Smooth muscle cell (in vitro differentiated cells): ENCODE data around the gene TRIM41. TPM values are rescaled to one million over a fixed set of nuclear protein-coding genes. Genes with fewer than 3 reads are reported as not detected.

Source experiments
- DNase-seq: peaks from one replicate; lab custom pipeline; 2025; ENCODE audit not compliant: unreplicated experiment; lab: John Stamatoyannopoulos, UW
- H2AFZ ChIP-seq: fragments of 200-600 bp; sonication (generic); 2 replicates; pipeline ENCODE4 v1.6.0; 2016; ENCODE audit warnings: antibody characterized with exemption, low read depth, mild to moderate bottlenecking
- H3F3A ChIP-seq: fragments of 200-600 bp; sonication (generic); 2 replicates; pipeline ENCODE4 v1.6.0; 2017; ENCODE audit warnings: antibody characterized with exemption, low read depth
- H3K27ac ChIP-seq: fragments of 200-600 bp; sonication (generic); 2 replicates; pipeline ENCODE4 v1.5.1; 2016; ENCODE audit warnings: low read depth, mild to moderate bottlenecking
- H3K27me3 ChIP-seq: fragments of 200-600 bp; sonication (generic); 2 replicates; pipeline ENCODE4 v1.6.1; 2016; ENCODE audit warnings: low read depth, mild to moderate bottlenecking
- H3K36me3 ChIP-seq: fragments of 200-600 bp; sonication (generic); 2 replicates; pipeline ENCODE4 v1.5.1; 2016; ENCODE audit warnings: low read depth
- H3K4me1 ChIP-seq: fragments of 200-600 bp; sonication (generic); 2 replicates; pipeline ENCODE4 v1.5.1; 2016; ENCODE audit warnings: low read depth
- H3K4me2 ChIP-seq: fragments of 200-600 bp; sonication (generic); 2 replicates; pipeline ENCODE4 v1.6.0; 2016; ENCODE audit warnings: mild to moderate bottlenecking
- H3K4me3 ChIP-seq: fragments of 200-600 bp; sonication (generic); 2 replicates; pipeline ENCODE4 v1.5.1; 2016; ENCODE audit warnings: mild to moderate bottlenecking
- H3K79me2 ChIP-seq: fragments of 200-600 bp; sonication (generic); 2 replicates; pipeline ENCODE4 v1.6.0; 2016; ENCODE audit warnings: low read depth, mild to moderate bottlenecking
- H3K9ac ChIP-seq: fragments of 200-600 bp; sonication (generic); 2 replicates; pipeline ENCODE4 v1.6.0; 2016; ENCODE audit warnings: low read depth
- H3K9me3 ChIP-seq: fragments of 200-600 bp; sonication (generic); replicated peaks from 2 replicates; pipeline ENCODE4 v1.5.1; 2016; ENCODE audit warnings: low read depth
- H4K20me1 ChIP-seq: fragments of 200-600 bp; sonication (generic); 2 replicates; pipeline ENCODE4 v1.6.0; 2016; ENCODE audit warnings: low read depth
- WGBS: methylation state at CpG from one replicate; pipeline ENCODE4 v1.1.7; 2016; ENCODE audit warnings: low lambda C conversion rate; 5-methylcytosine and 5-hydroxymethylcytosine counted together
- polyA plus RNA-seq: library from polyadenylated mRNA; unstranded; fragments of >200 nt; fragmentation: Nextera tagmentation; extraction: Ambion mirVana; gene quantifications from 2 replicates; pipeline ENCODE4 v1.2.1, GENCODE V29; 2016
- total RNA-seq: library from RNA; depleted of rRNA; stranded (reverse); fragments of >200 nt; gene quantifications from 2 replicates; pipeline ENCODE4 v1.2.3, GENCODE V29; 2014
- TF ChIP-seq, protein P1 (sequence below): fragments of 200-600 bp; sonication (generic); IDR thresholded peaks from 2 replicates; pipeline ENCODE4 v1.5.1; 2017; ENCODE audit warnings: borderline replicate concordance, mild to moderate bottlenecking, antibody characterized with exemption; ENCODE audit not compliant: insufficient read depth, poor library complexity, severe bottlenecking

Gene TRIM41
- total and polyA plus RNA-seq, 2 experiments from 2014 or later = 2.4 to 7.5 TPM

DNA sequence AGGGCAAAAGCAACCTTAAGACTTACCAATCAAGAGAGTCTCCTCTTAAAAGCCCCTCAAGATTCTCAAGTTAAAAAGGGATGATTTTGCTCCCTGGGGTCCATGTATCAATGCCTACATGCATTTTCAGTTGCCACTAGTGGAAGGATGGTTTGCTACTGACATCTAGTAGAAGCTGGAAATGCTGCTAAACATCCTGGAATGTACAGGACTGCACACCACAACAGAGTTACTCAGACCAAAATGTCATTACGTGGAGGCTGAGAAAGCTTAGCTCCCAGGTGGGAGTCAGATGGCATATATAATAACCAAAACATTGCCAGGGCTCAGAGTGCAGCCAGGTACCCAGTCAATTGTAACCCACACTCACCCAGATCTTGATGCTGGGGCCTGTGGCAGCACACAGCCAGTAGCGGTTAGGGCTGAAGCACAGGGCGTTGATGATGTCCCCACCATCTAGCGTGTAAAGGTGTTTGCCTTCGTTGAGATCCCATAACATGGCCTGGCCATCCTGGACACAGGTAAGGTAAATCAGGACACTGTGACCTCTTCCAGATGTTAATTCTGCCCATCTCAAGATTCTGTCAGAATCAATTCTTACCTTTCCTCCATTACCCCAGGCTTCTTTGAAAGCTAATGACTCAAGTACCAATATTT is 14.8 kb downstream of the TRIM41 start:
- Histone ChIP-seq H3K9me3 (no peaks in the 10 kb centered on the region), H4K20me1 (peaks cover 83% of the 10 kb centered on the region), H3K27ac (no peak overlapping the region), H3K4me1 (peaks cover 10% of the 10 kb centered on the region), H3K4me2 (no peak overlapping the region), H3K36me3 (peaks cover 17% of the 10 kb centered on the region), H2AFZ (no peak overlapping the region), H3K9ac (no peak overlapping the region), H3K4me3 (no peak overlapping the region), H3K79me2 (peaks cover 46% of the 10 kb centered on the region), H3F3A (peaks cover 68% of the 10 kb centered on the region), H3K27me3 (no peaks in the 10 kb centered on the region)
- TF ChIP-seq, protein P1, sequence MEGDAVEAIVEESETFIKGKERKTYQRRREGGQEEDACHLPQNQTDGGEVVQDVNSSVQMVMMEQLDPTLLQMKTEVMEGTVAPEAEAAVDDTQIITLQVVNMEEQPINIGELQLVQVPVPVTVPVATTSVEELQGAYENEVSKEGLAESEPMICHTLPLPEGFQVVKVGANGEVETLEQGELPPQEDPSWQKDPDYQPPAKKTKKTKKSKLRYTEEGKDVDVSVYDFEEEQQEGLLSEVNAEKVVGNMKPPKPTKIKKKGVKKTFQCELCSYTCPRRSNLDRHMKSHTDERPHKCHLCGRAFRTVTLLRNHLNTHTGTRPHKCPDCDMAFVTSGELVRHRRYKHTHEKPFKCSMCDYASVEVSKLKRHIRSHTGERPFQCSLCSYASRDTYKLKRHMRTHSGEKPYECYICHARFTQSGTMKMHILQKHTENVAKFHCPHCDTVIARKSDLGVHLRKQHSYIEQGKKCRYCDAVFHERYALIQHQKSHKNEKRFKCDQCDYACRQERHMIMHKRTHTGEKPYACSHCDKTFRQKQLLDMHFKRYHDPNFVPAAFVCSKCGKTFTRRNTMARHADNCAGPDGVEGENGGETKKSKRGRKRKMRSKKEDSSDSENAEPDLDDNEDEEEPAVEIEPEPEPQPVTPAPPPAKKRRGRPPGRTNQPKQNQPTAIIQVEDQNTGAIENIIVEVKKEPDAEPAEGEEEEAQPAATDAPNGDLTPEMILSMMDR = no peak
- DNase-seq = no peak
- WGBS = 99% methylated on average over 5 of the region's 5 CpGs

DNA sequence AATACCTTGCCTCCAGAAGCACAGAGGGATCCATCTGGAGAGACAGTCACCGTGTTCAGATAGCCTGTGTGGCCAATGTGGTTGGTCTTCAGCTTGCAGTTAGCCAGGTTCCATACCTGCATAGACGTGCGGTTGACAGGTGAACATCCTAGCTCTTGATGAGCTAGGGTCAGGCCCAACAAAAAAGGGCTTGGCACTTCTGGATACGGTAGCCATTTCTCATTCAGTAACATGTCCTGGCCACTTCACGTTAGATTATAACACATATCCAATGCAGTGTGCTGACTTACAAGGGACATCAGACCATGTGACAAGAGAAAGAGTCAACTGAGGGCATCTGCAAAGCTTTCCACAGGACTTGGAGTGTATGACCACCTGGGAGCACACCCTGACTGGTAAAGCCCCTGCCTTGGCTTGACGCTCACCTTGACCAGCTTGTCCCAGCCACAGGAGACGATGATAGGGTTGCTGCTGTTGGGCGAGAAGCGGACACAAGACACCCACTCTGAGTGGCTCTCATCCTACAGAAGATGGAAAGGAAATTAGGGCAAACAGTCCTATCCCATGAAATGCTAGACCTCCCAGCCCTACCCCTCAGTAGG is 16.1 kb downstream of the TRIM41 start:
- Histone ChIP-seq H3K36me3 (peaks cover 17% of the 10 kb centered on the region), H3K4me3 (no peak overlapping the region), H3K4me2 (no peak overlapping the region), H3K4me1 (peaks cover 10% of the 10 kb centered on the region), H2AFZ (no peak overlapping the region), H3K79me2 (peaks cover 54% of the 10 kb centered on the region), H3K27ac (peak overlapping the region; percentile 42), H3K27me3 (no peaks in the 10 kb centered on the region), H3F3A (peaks cover 59% of the 10 kb centered on the region), H3K9me3 (no peaks in the 10 kb centered on the region), H4K20me1 (peaks cover 88% of the 10 kb centered on the region), H3K9ac (no peak overlapping the region)
- 96% methylated on average over 9 of the region's 9 CpGs for WGBS
- no peak for DNase-seq
- TF ChIP-seq, protein P1 = no peak

DNA sequence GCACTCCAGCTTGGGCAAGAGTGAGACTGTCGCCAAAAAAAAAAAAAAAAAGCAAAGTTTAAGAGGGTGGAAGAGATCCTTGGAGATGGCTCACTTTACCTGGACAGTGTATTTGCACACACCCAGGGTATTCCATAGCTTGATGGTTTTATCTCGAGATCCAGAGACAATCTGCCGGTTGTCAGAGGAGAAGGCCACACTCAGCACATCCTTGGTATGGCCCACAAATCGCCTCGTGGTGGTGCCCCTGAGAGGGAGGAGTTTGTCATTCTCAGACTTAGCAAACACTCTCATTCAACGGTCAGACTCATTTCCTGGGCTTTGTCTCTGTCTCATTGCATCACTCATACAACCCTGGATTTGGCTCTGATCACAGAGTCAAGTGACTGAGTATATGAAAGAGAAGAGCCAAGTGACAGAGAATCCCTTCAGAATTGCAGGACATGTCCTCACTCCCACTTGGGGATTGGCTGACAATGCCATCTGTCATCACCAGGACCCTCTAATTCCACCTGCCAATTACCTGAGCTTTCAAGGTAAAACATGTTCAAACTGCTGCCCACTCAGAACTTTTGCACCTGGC is 18.4 kb downstream of the TRIM41 start:
- H2AFZ ChIP-seq = no peak overlapping the region
- H3K9ac ChIP-seq = peak overlapping the region; percentile 88
- H3K79me2 ChIP-seq = peaks cover 54% of the 10 kb centered on the region
- peaks cover 69% of the 10 kb centered on the region for H4K20me1 ChIP-seq
- H3K36me3 ChIP-seq = peaks cover 17% of the 10 kb centered on the region
- peak overlapping the region; percentile 88 for H3K27ac ChIP-seq
- TF ChIP-seq, protein P1 = no peak
- H3K9me3 ChIP-seq = no peaks in the 10 kb centered on the region
- peak overlapping the region; percentile 71 for H3K4me3 ChIP-seq
- peaks cover 52% of the 10 kb centered on the region for H3F3A ChIP-seq
- peaks cover 20% of the 10 kb centered on the region for H3K4me1 ChIP-seq
- peak overlapping the region; percentile 97 for H3K4me2 ChIP-seq
- WGBS = 55% methylated on average over 6 of the region's 6 CpGs
- no peaks in the 10 kb centered on the region for H3K27me3 ChIP-seq
- DNase-seq = no peak
